ENCODE results near the gene NOX3.

NOX3 gene

GRCh38 chr6:155351273-155352129, 104.1 kb downstream of the NOX3 start:
- H3K36me3 ChIP-seq (ENCODE audit: control insufficient read depth, insufficient read depth, low read length): no peaks in the 10 kb centered on the region
- H3K27ac ChIP-seq (ENCODE audit: low read depth, low read length, severe bottlenecking): no peak overlapping the region
- no CpG with 5 or more reads among the region's 5 CpGs for WGBS, 2 experiments (ENCODE audit: insufficient coverage in 2 of 2)
- peaks cover 8% of the 10 kb centered on the region for H3K9me3 ChIP-seq (ENCODE audit: control insufficient read depth, low read length)
- H3K4me3 ChIP-seq (ENCODE audit: extremely low read depth, insufficient read depth, low read length, poor library complexity, severe bottlenecking): no peak overlapping the region
- no peaks in the 10 kb centered on the region for H3K4me1 ChIP-seq (ENCODE audit: control insufficient read depth, insufficient read depth, low read length, poor library complexity, severe bottlenecking)

GRCh38 chr6:155349956-155350355, 105.7 kb downstream of the NOX3 start:
- H3K27ac ChIP-seq (ENCODE audit: low read depth, low read length, severe bottlenecking): no peak overlapping the region
- 65 to 68% methylated on average over 4 to 5 of the region's 6 CpGs for WGBS, 2 experiments (ENCODE audit: insufficient coverage in 2 of 2)

GRCh38 chr6:155349129-155349528, 106.5 kb downstream of the NOX3 start:
- Histone ChIP-seq H3K9me3 (ENCODE audit: control insufficient read depth, low read length) (peaks cover 19% of the 10 kb centered on the region), H3K36me3 (ENCODE audit: control insufficient read depth, insufficient read depth, low read length) (no peaks in the 10 kb centered on the region), H3K4me3 (ENCODE audit: extremely low read depth, insufficient read depth, low read length, poor library complexity, severe bottlenecking) (no peak overlapping the region), H3K4me1 (ENCODE audit: control insufficient read depth, insufficient read depth, low read length, poor library complexity, severe bottlenecking) (no peaks in the 10 kb centered on the region), H3K27ac (ENCODE audit: low read depth, low read length, severe bottlenecking) (no peak overlapping the region)
- 81 to 100% methylated on average over 2 of the region's 2 CpGs for WGBS, 2 experiments (ENCODE audit: insufficient coverage in 2 of 2)

More at GRCh38 chr6:155349956-155350355, 105.7 kb downstream of the NOX3 start:
- Histone ChIP-seq H3K9me3 (ENCODE audit: control insufficient read depth, low read length) (peaks cover 16% of the 10 kb centered on the region), H3K36me3 (ENCODE audit: control insufficient read depth, insufficient read depth, low read length) (no peaks in the 10 kb centered on the region), H3K4me3 (ENCODE audit: extremely low read depth, insufficient read depth, low read length, poor library complexity, severe bottlenecking) (no peak overlapping the region), H3K4me1 (ENCODE audit: control insufficient read depth, insufficient read depth, low read length, poor library complexity, severe bottlenecking) (no peaks in the 10 kb centered on the region)

GRCh38 chr6:155347800-155348199, 107.8 kb downstream of the NOX3 start:
- Histone ChIP-seq H3K27ac (ENCODE audit: low read depth, low read length, severe bottlenecking) (no peak overlapping the region), H3K4me3 (ENCODE audit: extremely low read depth, insufficient read depth, low read length, poor library complexity, severe bottlenecking) (no peak overlapping the region)
- WGBS, 2 experiments (ENCODE audit: insufficient coverage in 2 of 2): 78% methylated on average over 1 of the region's 1 CpG; no CpG with 5 or more reads in 1 of the 2 experiments

GRCh38 chr6:155346957-155347356, 108.7 kb downstream of the NOX3 start:
- H3K9me3 ChIP-seq (ENCODE audit: control insufficient read depth, low read length): peaks cover 19% of the 10 kb centered on the region
- no peaks in the 10 kb centered on the region for H3K36me3 ChIP-seq (ENCODE audit: control insufficient read depth, insufficient read depth, low read length)
- no peak overlapping the region for H3K4me3 ChIP-seq (ENCODE audit: extremely low read depth, insufficient read depth, low read length, poor library complexity, severe bottlenecking)
- no peak overlapping the region for H3K27ac ChIP-seq (ENCODE audit: low read depth, low read length, severe bottlenecking)
- H3K4me1 ChIP-seq (ENCODE audit: control insufficient read depth, insufficient read depth, low read length, poor library complexity, severe bottlenecking): no peaks in the 10 kb centered on the region

More at GRCh38 chr6:155347800-155348199, 107.8 kb downstream of the NOX3 start:
- Histone ChIP-seq H3K9me3 (ENCODE audit: control insufficient read depth, low read length) (peaks cover 19% of the 10 kb centered on the region), H3K36me3 (ENCODE audit: control insufficient read depth, insufficient read depth, low read length) (no peaks in the 10 kb centered on the region), H3K4me1 (ENCODE audit: control insufficient read depth, insufficient read depth, low read length, poor library complexity, severe bottlenecking) (no peaks in the 10 kb centered on the region)

All from mesodermal cell (in vitro differentiated cells).